Nephron progenitor cell (in vitro differentiated cells): ENCODE data around the gene GRN.

Experiments
- DNase-seq: peaks from one replicate; pipeline ENCODE4 v3.0.0; 2021
- H3K27ac Mint-ChIP-seq: 2 replicates; pipeline ENCODE4 v1.8.0; 2021; ENCODE audit warnings: mild to moderate bottlenecking, moderate library complexity, mixed read lengths
- H3K27me3 Mint-ChIP-seq: 2 replicates; pipeline ENCODE4 v1.8.0; 2021; ENCODE audit warnings: mild to moderate bottlenecking, low read depth, mixed read lengths; ENCODE audit not compliant: poor library complexity
- H3K36me3 Mint-ChIP-seq: 2 replicates; pipeline ENCODE4 v1.8.0; 2021; ENCODE audit warnings: low read depth, mixed read lengths
- H3K4me1 Mint-ChIP-seq: 2 replicates; pipeline ENCODE4 v1.8.0; 2021; ENCODE audit warnings: mixed read lengths
- H3K4me3 Mint-ChIP-seq: 2 replicates; pipeline ENCODE4 v1.8.0; 2021; ENCODE audit warnings: mild to moderate bottlenecking, moderate library complexity, mixed read lengths
- H3K9me3 Mint-ChIP-seq: 2 replicates; pipeline ENCODE4 v1.8.0; 2021; ENCODE audit warnings: mild to moderate bottlenecking, moderate library complexity, mixed read lengths
- CTCF ChIP-seq: fragments of 200-600 bp; sonication (generic); IDR thresholded peaks from 2 replicates; pipeline ENCODE4 v1.5.0; 2021; ENCODE audit warnings: antibody characterized with exemption

GRN gene

GRCh38 chr17:44344939-44345453 lies at the start of gene GRN:
TSS of gene GRN (plus strand) at chr17:44345302. CDS start at chr17:44349165, 3,863 bp downstream.
- peak within 1 kb of the TSS; percentile 92 for H3K4me3 Mint-ChIP-seq
- H3K9me3 Mint-ChIP-seq = no peaks in the 10 kb centered on the region
- no peaks in the 10 kb centered on the region for H3K36me3 Mint-ChIP-seq
- DNase-seq = peak; percentile 89
- TF ChIP-seq CTCF = no peak
- peaks cover 26% of the 10 kb centered on the region for H3K4me1 Mint-ChIP-seq
- peak within 1 kb of the TSS; percentile 93 for H3K27ac Mint-ChIP-seq
- peaks cover 41% of the 10 kb centered on the region for H3K27me3 Mint-ChIP-seq

- H3K27ac Mint-ChIP-seq = no peak overlapping the region
- TF ChIP-seq CTCF = no peak
These were observed 47.1 kb upstream of the GRN start for GRCh38 chr17:44297975-44298374.

GRCh38 chr17:44304651-44305050 lies 40.5 kb upstream of the GRN start:
- Mint-ChIP-seq H3K27me3 (peaks cover 27% of the 10 kb centered on the region), H3K9me3 (no peaks in the 10 kb centered on the region), H3K36me3 (no peaks in the 10 kb centered on the region), H3K4me3 (no peak overlapping the region), H3K27ac (no peak overlapping the region), H3K4me1 (peaks cover 15% of the 10 kb centered on the region)
- no peak for DNase-seq
- TF ChIP-seq CTCF = no peak

More at GRCh38 chr17:44297975-44298374, 47.1 kb upstream of the GRN start:
- Mint-ChIP-seq H3K4me3 (no peak overlapping the region), H3K4me1 (no peaks in the 10 kb centered on the region), H3K9me3 (no peaks in the 10 kb centered on the region), H3K36me3 (no peaks in the 10 kb centered on the region), H3K27me3 (peaks cover 29% of the 10 kb centered on the region)
- no peak for DNase-seq

- Mint-ChIP-seq H3K4me3 (peak overlapping the region; percentile 82), H3K4me1 (peaks cover 15% of the 10 kb centered on the region), H3K36me3 (no peaks in the 10 kb centered on the region), H3K27ac (no peak overlapping the region), H3K27me3 (peaks cover 56% of the 10 kb centered on the region), H3K9me3 (no peaks in the 10 kb centered on the region)
- no peak for TF ChIP-seq CTCF
- DNase-seq = peak; percentile 66
These were observed 37.5 kb upstream of the GRN start for GRCh38 chr17:44307387-44308186.

- Mint-ChIP-seq H3K9me3 (no peaks in the 10 kb centered on the region), H3K36me3 (no peaks in the 10 kb centered on the region), H3K27ac (no peak within 1 kb of the TSS), H3K4me3 (peak within 1 kb of the TSS; percentile 82), H3K27me3 (peaks cover 58% of the 10 kb centered on the region), H3K4me1 (peaks cover 15% of the 10 kb centered on the region)
- peak; percentile 99 for DNase-seq
- TF ChIP-seq CTCF = no peak
These were observed 36.7 kb upstream of the GRN start, which contains the start of gene RUNDC3A for GRCh38 chr17:44308320-44308818. TSS of gene RUNDC3A (plus strand) at chr17:44308601. CDS start at chr17:44308833, 232 bp downstream.
